Kidney (tissue), 14 donors: ENCODE data around the gene TLX2. TPM values are rescaled to one million over a fixed set of nuclear protein-coding genes. Genes with fewer than 3 reads are reported as not detected.

Experiments
- DNase-seq, 5 donors: peaks; one replicate each; pipeline ENCODE4 v3.0.0-alpha.2; 2013 to 2020
- FAIRE-seq: peaks from 2 replicates; lab custom pipeline; 2012; peaks lifted over from hg19 to GRCh38; lab: Jason Lieb, UNC
- H3K27ac ChIP-seq, 2 donors: one replicate each; pipeline ENCODE4 v1.7.0; 2013; ENCODE audit warnings: low read depth in 2 of 2, low read length in 2 of 2, inconsistent platforms in 1 of 2
- H3K27me3 ChIP-seq: one replicate; pipeline ENCODE4 v1.7.1; 2013; ENCODE audit warnings: low read length, inconsistent platforms; ENCODE audit not compliant: control insufficient read depth, insufficient read depth
- H3K36me3 ChIP-seq, 3 donors: one replicate each; pipeline versions ENCODE4 v1.7.0 to v1.7.1; 2013; ENCODE audit warnings: low read length in 3 of 3, control low read depth in 1 of 3, inconsistent platforms in 1 of 3; ENCODE audit not compliant: insufficient read depth in 3 of 3, control insufficient read depth in 2 of 3
- H3K4me1 ChIP-seq, 3 donors: one replicate each; pipeline versions ENCODE4 v1.7.0 to v1.7.1; 2013; ENCODE audit warnings: low read length in 3 of 3, inconsistent platforms in 1 of 3, low read depth in 1 of 3; ENCODE audit not compliant: control insufficient read depth in 2 of 3, insufficient read depth in 2 of 3
- H3K4me3 ChIP-seq, 3 donors: one replicate each; pipeline versions ENCODE4 v1.7.0 to v1.8.1; 2013; ENCODE audit warnings: low read length in 3 of 3, control low read depth in 1 of 3, inconsistent platforms in 1 of 3
- H3K9ac ChIP-seq, 3 donors: one replicate each; pipeline versions ENCODE4 v1.7.0 to v1.7.1; 2013; ENCODE audit warnings: low read length in 3 of 3, control low read depth in 1 of 3, inconsistent platforms in 1 of 3
- H3K9me3 ChIP-seq, 3 donors: one replicate each; pipeline versions ENCODE4 v1.7.0 to v1.7.1; 2013; ENCODE audit warnings: low read length in 3 of 3, control low read depth in 1 of 3, inconsistent platforms in 1 of 3; ENCODE audit not compliant: control insufficient read depth in 2 of 3, insufficient read depth in 1 of 3
- CTCF ChIP-seq: IDR thresholded peaks from 3 replicates; pipeline ENCODE4 v1.5.1; 2012; ENCODE audit warnings: mild to moderate bottlenecking, moderate library complexity, borderline replicate concordance; ENCODE audit not compliant: insufficient read depth; ENCODE audit errors: extremely low read depth
- intact Hi-C: fragments of 100-400 bp; cut with DNase I; formaldehyde crosslinking; loops from one replicate; pipeline ENCODE4 v1.11.1; 2022
- polyA plus RNA-seq: library from polyadenylated mRNA; stranded (reverse); fragments of 350-450 nt; fragmentation: Illumina TruSeq; extraction: RNeasy Lipid Tissue Mini Kit (QIAGEN cat#74804); gene quantifications from one replicate; pipeline ENCODE4 v1.2.3, GENCODE V29; 2014; ENCODE audit warnings: low read depth, low replicate concordance; ENCODE audit not compliant: insufficient read depth
- total RNA-seq: library from RNA; stranded (reverse); fragmentation: NEBNext Ultra II Directional; extraction: Animal tissue kit (Norgen Biotek cat#: 25700); gene quantifications from one replicate; pipeline ENCODE4 v1.2.1, GENCODE V29; 2021
- donor health status: control.
- donor health status: control.
- donor health status: control.
- donor health status: control.
- donor health status: control.
- donor health status: DM: yes; HTN: yes; CAD: no.
- donor health status: Normal renal cell carcinoma (clear cell type).

Gene TLX2
- total and polyA plus RNA-seq, 2 donors from 2014 or later, result not detected

GRCh38 chr2:74502147-74502719 is 12.0 kb upstream of the TLX2 start:
- Histone ChIP-seq H3K4me1 (peaks cover 0 to 35% (median 22%) of the 10 kb centered on the region in 3 donors), H3K27ac (peak overlapping the region; percentile 86 to 87), H3K27me3 (peaks cover 10% of the 10 kb centered on the region), H3K36me3 (peaks cover 3 to 17% (median 8%) of the 10 kb centered on the region in 3 donors), H3K9me3 (no peaks in the 10 kb centered on the region), H3K4me3 (peak overlapping the region; percentile 41 to 89 (median 83)), H3K9ac (peak overlapping the region in 1 of 3 donors; percentile 75)
- DNase-seq (peak; percentile 45 to 76 (median 72)), FAIRE-seq (no peak)
- intact Hi-C loops, result no loop called here
- no peak for TF ChIP-seq CTCF

- H3K9ac ChIP-seq, result peak overlapping the region in 2 of 3 donors; percentile 64 to 75
- TF ChIP-seq CTCF, result no peak
- H3K27me3 ChIP-seq, result peaks cover 9% of the 10 kb centered on the region
- intact Hi-C loops, result no loop called here
- H3K36me3 ChIP-seq, result peaks cover 3 to 17% (median 8%) of the 10 kb centered on the region in 3 donors
- H3K4me1 ChIP-seq, result peaks cover 0 to 32% (median 22%) of the 10 kb centered on the region in 3 donors
- peak; percentile 76 to 96 (median 89) for DNase-seq
- peak overlapping the region; percentile 20 to 89 (median 83) for H3K4me3 ChIP-seq
- no peaks in the 10 kb centered on the region for H3K9me3 ChIP-seq
- peak overlapping the region; percentile 86 to 87 for H3K27ac ChIP-seq
- FAIRE-seq, result no peak
These were observed 11.3 kb upstream of the TLX2 start for GRCh38 chr2:74502720-74503505.

GRCh38 chr2:74503506-74504475 is 10.5 kb upstream of the TLX2 start:
- H3K9me3 ChIP-seq, result no peaks in the 10 kb centered on the region
- no peak for TF ChIP-seq CTCF
- DNase-seq (peak in 3 of 5 donors; percentile 14 to 64 (median 20)), FAIRE-seq (no peak)
- H3K27ac ChIP-seq, result peak overlapping the region; percentile 70 to 87
- H3K27me3 ChIP-seq, result peaks cover 9% of the 10 kb centered on the region
- peaks cover 0 to 25% (median 14%) of the 10 kb centered on the region in 3 donors for H3K4me1 ChIP-seq
- H3K4me3 ChIP-seq, result peak overlapping the region; percentile 4 to 89 (median 83)
- intact Hi-C loops, result no loop called here
- H3K9ac ChIP-seq, result peak overlapping the region in 2 of 3 donors; percentile 12 to 34
- peaks cover 3 to 17% (median 8%) of the 10 kb centered on the region in 3 donors for H3K36me3 ChIP-seq
